Dedifferentiated amniotic fluid mesenchymal stem cell (primary cell): ENCODE results near the gene PELI3.
"Not testable (repeated sequence)": the region's sequence is repeated elsewhere in the genome, so short reads cannot be mapped to it uniquely, and the experiment has no call there.

Source experiments
- DNase-seq: peaks from one replicate; pipeline ENCODE4 v3.0.0-alpha.2; 2016; ENCODE audit errors: extremely low spot score

PELI3 gene

GRCh38 chr11:66447012-66447411 is 19.7 kb upstream of the PELI3 start:
- no peak for DNase-seq

- no peak for DNase-seq
Measured at GRCh38 chr11:66448523-66448922, 18.2 kb upstream of the PELI3 start.

GRCh38 chr11:66450560-66450959 is 16.1 kb upstream of the PELI3 start:
- DNase-seq = no peak

GRCh38 chr11:66451663-66452062 is 15.0 kb upstream of the PELI3 start:
- no peak for DNase-seq

GRCh38 chr11:66454247-66454646 is 12.5 kb upstream of the PELI3 start:
- no peak for DNase-seq

- no peak for DNase-seq
Measured at GRCh38 chr11:66454828-66455227, 11.9 kb upstream of the PELI3 start.

GRCh38 chr11:66457826-66458225 is 8.9 kb upstream of the PELI3 start:
- DNase-seq = no peak

- DNase-seq = no peak
Measured at GRCh38 chr11:66459138-66459778, 7.4 kb upstream of the PELI3 start.

- no peak for DNase-seq
Measured at GRCh38 chr11:66462010-66462409, 4.7 kb upstream of the PELI3 start.

- no peak for DNase-seq
Measured at GRCh38 chr11:66462911-66463310, 3.8 kb upstream of the PELI3 start.

- not testable (repeated sequence) for DNase-seq
Measured at GRCh38 chr11:66464116-66464515, 2.6 kb upstream of the PELI3 start.

- DNase-seq = no peak
Measured at GRCh38 chr11:66464916-66465315, 1.8 kb upstream of the PELI3 start.

GRCh38 chr11:66465373-66466224 is 1.1 kb upstream of the PELI3 start:
- no peak for DNase-seq

- DNase-seq = no peak
Measured at GRCh38 chr11:66467034-66467659, 442 bp downstream of the PELI3 start.

- no peak for DNase-seq
Measured at GRCh38 chr11:66467756-66468155, 1.1 kb downstream of the PELI3 start.

GRCh38 chr11:66468691-66469090 is 2.0 kb downstream of the PELI3 start:
- DNase-seq = no peak

- no peak for DNase-seq
Measured at GRCh38 chr11:66469441-66469840, 2.7 kb downstream of the PELI3 start.

- no peak for DNase-seq
Measured at GRCh38 chr11:66470015-66470414, 3.3 kb downstream of the PELI3 start.

GRCh38 chr11:66471142-66471541 is 4.4 kb downstream of the PELI3 start:
- no peak for DNase-seq

- DNase-seq = no peak
Measured at GRCh38 chr11:66472054-66472453, 5.3 kb downstream of the PELI3 start.

GRCh38 chr11:66473167-66473566 is 6.5 kb downstream of the PELI3 start:
- DNase-seq = no peak

GRCh38 chr11:66473608-66474515 is 7.2 kb downstream of the PELI3 start:
- DNase-seq = no peak
